SU-DHL-6 (cell line): ENCODE data around the gene TP73.

Experiments used
- EZH2phosphoT487 ChIP-seq: fragments of 200-600 bp; sonication (generic), shearing (Covaris generic); conservative IDR thresholded peaks from 2 replicates; pipeline ENCODE4 v1.6.1; 2018; ENCODE audit warnings: mild to moderate bottlenecking, antibody characterized with exemption, low read length, moderate library complexity, mixed read lengths
- TF ChIP-seq, protein P1 (sequence below): fragments of 200-600 bp; sonication (generic); IDR thresholded peaks from one replicate; pipeline ENCODE4 v1.5.1; 2017; ENCODE audit warnings: antibody characterized with exemption, mild to moderate bottlenecking, low read length, moderate library complexity; ENCODE audit not compliant: insufficient read depth, poor library complexity, severe bottlenecking

DNA sequence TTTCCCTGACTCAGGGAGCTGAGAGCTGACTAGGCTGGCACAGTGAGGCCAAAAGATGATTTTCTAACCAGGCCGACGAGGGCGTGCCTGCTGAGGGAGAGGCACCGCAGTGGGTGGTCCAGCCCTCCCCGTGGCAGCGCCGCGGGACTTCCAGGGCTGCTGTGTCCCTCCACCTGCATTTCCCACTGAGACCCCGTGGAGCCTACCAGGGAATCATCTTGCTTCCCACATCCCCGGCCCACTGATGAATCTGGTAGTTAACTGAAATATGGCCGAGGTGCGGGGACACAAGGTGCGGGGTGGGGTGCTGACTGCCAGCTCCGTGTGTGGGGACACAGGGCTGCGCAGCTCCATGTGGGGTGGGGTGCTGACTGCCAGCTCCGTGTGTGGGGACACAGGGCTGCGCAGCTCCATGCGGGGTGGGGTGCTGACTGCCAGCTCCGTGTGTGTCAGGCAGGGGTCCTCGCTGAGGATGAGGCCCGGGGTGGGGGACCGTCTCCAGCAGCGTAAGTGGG lies 12.9 kb upstream of the TP73 start:
- TF ChIP-seq, protein P1, sequence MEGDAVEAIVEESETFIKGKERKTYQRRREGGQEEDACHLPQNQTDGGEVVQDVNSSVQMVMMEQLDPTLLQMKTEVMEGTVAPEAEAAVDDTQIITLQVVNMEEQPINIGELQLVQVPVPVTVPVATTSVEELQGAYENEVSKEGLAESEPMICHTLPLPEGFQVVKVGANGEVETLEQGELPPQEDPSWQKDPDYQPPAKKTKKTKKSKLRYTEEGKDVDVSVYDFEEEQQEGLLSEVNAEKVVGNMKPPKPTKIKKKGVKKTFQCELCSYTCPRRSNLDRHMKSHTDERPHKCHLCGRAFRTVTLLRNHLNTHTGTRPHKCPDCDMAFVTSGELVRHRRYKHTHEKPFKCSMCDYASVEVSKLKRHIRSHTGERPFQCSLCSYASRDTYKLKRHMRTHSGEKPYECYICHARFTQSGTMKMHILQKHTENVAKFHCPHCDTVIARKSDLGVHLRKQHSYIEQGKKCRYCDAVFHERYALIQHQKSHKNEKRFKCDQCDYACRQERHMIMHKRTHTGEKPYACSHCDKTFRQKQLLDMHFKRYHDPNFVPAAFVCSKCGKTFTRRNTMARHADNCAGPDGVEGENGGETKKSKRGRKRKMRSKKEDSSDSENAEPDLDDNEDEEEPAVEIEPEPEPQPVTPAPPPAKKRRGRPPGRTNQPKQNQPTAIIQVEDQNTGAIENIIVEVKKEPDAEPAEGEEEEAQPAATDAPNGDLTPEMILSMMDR = no peak
- TF ChIP-seq EZH2phosphoT487 = no peak
